Frontal cortex (tissue), 4 donors: ENCODE data around the gene PPP4R1. TPM values are rescaled to one million over a fixed set of nuclear protein-coding genes. Genes with fewer than 3 reads are reported as not detected.
"Not testable (repeated sequence)": the region's sequence is repeated elsewhere in the genome, so short reads cannot be mapped to it uniquely, and the experiment has no call there.

Experiments
- DNase-seq, 2 donors: peaks; one replicate each; pipeline ENCODE4 v3.0.0; 2012; ENCODE audit warnings: low spot score in 2 of 2
- FAIRE-seq: peaks from 2 replicates; lab custom pipeline; 2012; peaks lifted over from hg19 to GRCh38; lab: Jason Lieb, UNC
- total RNA-seq: library from RNA; depleted of rRNA; stranded (reverse); fragments of >200 nt; gene quantifications from one replicate; pipeline ENCODE4 v1.2.3, GENCODE V29; 2014
- donor health status: control.
- donor health status: control.
- donor health status: control.

PPP4R1 gene
- 152 TPM for total RNA-seq

GRCh38 chr18:9614401-9615279 lies at the start of gene PPP4R1:
Gene PPP4R1, minus strand, starts transcription at chr18:9614559. Its CDS starts 75 bp downstream, at chr18:9614484.
- FAIRE-seq: no peak
- peak; percentile 82 to 90 for DNase-seq

DNA sequence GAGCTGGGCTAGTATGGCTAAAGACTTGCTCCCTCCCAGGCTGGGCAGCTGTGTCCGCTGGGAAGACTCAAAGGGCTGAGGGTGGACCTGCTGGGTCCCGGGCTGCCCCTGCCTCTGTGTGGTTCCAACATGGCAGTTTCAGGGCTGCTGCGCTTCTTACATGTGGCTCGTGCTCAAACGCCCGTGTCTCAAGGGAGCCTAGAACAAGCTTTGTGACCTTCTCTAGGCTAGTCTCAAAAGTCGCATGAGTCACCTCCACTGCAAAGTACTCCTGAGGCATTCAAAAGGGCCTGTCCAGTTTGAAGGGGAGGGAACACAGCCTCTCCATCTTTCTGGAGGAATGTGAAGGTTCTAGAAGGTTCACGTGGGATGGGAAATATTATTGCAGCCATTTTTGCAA lies 49.0 kb upstream of the PPP4R1 start:
- FAIRE-seq: no peak

DNA sequence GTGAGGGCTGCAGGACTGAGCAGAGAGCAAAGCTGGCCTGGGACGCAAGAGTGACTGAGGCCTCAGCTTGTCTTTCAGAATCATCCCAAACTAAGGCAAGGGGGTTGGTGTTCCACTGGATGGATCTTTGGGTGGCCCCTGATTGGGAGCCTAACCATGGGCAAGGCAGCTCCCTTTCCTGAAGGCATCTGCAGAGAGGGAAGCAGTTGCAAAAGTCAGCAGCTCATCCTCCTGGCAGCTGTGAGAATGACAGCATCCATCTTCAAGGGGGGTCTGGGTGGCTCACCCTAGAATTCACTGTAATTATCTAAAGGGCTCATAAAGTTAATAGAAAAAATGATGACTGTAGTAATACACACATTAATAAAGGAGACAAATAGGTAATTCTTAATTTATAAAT lies 47.2 kb upstream of the PPP4R1 start:
- FAIRE-seq: no peak
- DNase-seq: no peak

More for the DNA sequence above, 49.0 kb upstream of the PPP4R1 start:
- no peak for DNase-seq

DNA sequence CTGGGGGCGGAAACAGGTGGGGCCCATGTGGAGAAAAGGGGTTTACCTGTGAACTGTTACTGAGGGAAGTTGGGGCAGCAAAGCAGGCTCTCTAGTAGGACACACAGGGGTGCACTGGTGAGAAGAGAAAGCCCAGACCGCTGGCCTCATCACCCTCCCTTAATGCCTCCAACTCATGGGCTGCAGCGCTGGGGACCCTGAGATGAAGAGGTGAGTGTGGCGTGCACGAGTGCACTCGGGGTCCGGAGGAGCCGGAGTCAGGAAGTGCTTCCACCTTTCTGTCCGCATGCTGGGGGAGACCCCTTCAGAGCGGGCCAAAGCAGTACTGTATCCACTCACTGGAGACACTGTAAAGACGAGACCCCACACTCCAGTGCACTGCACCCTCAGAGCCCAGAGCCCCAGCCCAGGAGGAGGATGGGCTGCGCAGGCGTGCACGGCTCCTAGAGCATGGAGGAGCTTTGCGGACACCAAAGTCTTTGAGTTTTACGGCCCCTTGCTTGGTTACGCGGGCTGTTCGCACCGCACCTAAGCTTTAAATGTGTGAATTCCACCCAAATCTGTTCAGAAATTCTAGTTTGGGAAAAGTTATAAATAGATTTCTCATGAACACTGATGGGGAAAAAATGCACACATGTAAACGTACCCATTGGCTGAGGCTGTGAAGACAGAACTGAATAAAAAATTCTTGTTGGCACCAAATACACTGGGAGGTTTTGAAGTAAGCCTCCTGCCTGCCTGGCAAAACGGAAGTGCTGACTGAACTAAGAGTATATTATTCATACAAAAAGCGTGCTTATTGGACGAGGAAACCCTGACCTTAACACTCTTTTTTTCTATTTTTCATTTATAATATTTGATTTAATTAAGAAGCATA lies 45.4 kb upstream of the PPP4R1 start:
- FAIRE-seq: no peak
- DNase-seq: no peak

GRCh38 chr18:9658087-9658641 lies 43.8 kb upstream of the PPP4R1 start:
- no peak for FAIRE-seq
- no peak for DNase-seq

- no peak for FAIRE-seq
- no peak for DNase-seq
These were observed 40.9 kb upstream of the PPP4R1 start for GRCh38 chr18:9655232-9655767.

DNA sequence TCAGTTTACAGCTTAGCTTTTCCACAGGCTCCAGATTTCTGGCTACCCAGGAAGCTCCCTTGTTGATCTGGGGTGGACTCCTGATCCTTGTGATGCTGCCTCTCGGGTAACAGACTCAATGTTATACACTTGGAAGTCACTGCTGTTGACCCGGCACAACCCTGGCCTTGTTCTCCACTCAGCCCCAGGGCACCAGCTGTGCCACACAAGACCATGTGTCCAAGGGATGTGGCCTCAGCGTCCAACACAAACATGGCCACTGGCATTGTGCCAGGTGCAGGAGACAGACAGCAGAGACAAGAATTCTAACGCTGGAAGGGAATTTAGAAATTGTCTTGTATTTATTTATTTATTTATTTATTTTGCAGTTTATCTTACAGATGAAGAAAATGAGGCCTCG lies 39.0 kb upstream of the PPP4R1 start:
- FAIRE-seq (no peak), DNase-seq (peak; percentile 21 to 44)

DNA sequence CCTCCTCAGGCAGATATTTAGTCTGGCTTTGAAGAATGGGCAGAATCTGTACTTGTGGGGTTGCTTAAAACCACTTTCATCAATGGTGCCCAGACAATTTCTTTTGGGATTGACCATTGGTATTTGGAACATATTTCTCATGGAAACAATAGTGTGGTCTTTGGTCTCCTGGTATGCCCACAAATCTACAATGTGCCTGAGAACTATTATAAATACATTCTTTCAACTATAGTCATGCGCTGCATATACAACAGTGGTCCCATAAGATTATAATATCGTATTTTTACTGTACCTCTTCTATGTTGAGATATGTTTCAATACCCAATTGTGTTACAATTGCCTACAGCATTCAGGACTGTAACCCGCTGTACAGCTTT lies 34.8 kb upstream of the PPP4R1 start:
- no peak for FAIRE-seq
- DNase-seq: no peak

- DNase-seq (no peak), FAIRE-seq (no peak)
These were observed 34.2 kb upstream of the PPP4R1 start for GRCh38 chr18:9648431-9649163.

- FAIRE-seq (no peak), DNase-seq (no peak)
These were observed 33.4 kb upstream of the PPP4R1 start for GRCh38 chr18:9647496-9648323.

DNA sequence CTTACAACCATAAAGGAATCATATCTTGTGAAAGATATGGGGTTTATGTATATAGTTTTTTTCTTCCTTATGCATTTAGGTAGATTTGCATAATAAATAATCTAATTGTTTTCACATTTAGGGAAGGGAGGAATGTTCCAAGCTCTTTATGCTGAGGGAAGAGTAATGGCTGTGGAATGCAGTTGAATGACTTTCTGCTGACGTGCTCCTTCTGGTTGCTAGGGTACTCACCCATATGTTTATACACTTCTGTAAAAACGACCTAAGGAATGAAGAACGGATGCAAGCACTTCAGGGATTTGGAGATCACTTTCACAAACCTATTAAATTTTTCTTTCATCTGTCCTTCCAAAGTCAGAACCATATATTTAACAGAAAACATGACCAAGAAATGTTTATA lies 29.2 kb upstream of the PPP4R1 start:
- FAIRE-seq: no peak
- DNase-seq: no peak

DNA sequence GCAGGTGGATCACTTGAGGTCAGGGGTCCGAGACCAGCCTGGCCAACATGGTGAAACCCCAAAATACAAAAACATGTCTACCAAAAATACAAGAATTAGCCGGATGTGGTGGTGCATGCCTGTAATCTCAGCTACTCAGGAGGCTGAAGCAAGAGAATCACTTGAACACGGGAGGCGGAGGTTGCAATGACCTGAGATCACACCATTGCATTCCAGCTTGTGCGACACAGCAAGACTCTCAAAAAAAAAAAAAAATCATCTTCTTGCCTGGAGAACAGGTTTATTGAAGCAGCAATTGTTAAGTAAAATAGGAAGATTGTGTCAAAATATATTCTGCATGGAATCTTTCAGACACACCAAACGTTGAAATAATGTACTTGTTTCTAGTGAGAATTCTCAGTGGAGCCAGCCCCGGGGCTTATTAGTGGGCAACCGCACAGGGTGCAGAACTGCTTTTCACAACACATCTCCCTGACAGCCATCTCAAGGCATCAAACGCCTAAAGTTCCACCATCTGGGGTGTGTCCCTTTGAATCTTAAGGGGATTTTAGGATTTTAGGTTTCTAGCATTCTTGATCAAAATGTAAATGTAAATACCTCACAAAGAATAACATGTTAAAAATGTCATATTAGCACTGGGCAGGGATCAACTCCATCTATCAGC lies 28.6 kb upstream of the PPP4R1 start:
- no peak for DNase-seq
- FAIRE-seq: no peak

DNA sequence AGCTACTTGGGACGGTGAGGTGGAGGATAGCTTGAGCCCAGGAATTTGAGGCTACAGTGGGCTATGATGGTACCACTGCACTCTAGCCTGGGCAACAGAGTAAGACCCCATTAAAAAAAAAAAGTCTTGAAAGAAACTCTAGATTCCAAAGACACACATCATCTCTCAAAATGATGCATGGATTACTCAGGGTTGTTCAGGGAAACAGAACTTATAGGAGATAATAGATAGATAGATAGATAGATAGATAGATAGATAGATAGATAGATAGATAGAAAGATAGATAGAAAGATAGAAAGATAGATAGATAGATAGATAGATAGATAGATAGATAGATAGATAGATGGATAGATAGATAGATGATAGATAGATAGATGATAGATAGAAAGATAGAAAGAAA lies 26.7 kb upstream of the PPP4R1 start:
- FAIRE-seq, DNase-seq: not testable (repeated sequence)

DNA sequence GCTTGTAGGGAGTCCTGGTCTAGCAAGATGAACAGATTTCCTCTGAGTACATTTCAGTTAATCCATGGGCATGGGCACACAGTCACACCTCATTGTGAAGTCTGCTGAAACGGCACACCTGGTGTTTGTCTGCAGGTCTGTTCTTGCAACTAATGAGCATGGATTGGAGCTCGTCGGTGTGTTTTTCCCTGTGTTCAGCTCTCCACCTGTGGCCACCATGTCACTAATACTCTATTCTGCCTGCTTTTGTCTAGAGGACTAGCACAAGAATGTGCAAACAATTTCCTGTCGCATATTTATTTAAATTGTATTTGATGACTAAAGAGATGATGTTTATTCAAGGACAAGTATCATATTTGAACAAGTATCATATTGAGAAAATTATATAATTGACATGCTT lies 24.5 kb upstream of the PPP4R1 start:
- FAIRE-seq (no peak), DNase-seq (no peak)

DNA sequence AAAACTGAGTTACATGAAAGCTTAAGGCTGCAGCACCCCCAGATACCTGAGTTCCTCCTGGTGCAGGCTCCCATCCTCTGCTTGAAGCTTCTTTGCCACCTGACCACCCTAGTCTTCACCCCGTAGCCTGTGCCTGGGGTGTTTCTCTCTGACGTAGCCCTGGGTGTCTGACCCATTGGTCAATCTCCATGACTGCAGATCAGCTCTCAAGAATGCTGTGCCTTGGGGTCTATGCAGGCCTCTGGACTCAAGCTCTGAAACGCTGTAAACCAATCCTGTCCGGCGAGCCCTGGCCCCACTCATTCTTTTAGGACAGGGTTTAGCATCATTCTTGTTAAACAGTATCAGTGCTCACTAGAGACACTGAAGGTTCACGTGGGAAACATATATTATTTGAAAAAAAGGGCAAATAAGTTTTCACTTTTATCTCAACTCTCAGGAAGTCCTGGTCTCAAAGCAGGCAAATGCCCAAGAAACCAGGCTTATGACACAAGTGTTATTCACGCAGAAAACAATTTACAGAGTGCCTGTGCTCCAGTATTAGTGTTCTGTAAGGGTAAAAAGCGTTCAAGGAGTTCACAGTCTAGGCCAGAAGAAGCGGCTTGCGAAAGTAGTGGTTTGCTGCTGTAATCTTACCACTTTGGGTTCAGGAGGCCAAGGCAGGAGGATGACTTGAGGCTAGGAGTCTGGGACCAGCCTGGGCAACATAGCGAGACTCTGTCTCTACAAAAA lies 22.8 kb upstream of the PPP4R1 start:
- FAIRE-seq: no peak

DNA sequence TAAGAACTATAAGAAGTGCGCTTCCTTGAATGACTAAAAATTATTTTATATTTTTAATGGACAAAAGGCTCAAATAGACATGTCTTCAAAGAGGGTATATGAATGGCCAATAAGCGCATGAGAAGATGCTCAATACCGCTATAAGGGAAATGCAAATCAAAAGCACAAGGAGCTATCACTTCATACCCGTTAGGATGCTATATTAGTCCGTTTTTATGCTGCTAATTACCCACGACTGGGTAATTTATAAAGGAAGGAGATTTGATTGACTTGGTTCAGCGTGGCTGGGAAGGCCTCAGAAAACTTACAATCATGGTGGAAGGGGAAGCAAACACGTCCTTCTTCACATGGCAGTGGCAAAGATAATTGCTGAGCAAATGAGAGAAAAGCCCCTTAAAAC lies 20.5 kb upstream of the PPP4R1 start:
- no peak for DNase-seq
- no peak for FAIRE-seq

More for the DNA sequence above, 22.8 kb upstream of the PPP4R1 start:
- no peak for DNase-seq

DNA sequence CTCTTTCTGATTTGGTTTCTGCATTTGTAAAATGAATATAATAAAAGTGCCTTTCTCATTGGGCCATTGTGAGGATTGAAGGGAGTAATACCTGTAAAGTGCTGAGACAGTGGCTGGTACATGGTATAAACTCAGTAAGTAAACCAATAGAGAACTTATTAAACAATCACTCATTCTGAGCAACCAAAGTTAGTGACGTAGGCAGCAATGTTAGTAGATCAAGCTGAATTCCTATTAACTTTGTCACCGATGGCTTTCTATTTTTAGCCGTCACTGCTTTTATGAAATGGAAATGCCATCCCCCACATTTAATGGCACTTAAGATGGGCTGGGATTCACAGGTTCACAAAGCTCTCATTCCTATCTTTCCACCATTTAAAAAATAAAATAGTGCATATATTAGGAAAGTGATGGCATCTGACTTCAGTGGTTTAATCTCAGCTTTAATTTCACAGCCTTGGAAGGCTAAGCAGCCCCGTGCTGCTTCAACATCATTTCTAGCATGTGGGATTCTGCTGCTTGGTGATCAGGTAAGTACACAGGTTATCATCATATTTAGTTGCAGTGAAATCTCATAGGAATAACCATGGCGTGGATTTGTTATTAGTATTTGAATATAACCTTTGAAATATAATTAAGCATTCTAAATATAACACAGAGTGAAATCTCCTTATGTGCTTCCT lies 17.6 kb upstream of the PPP4R1 start:
- FAIRE-seq (no peak), DNase-seq (no peak)
